ENCODE measurements around the gene TBK1. TPM values are rescaled to one million over a fixed set of nuclear protein-coding genes. Genes with fewer than 3 reads are reported as not detected.

TBK1 gene
- total RNA-seq (63.3 TPM), polyA plus RNA-seq (14.1 TPM)

DNA sequence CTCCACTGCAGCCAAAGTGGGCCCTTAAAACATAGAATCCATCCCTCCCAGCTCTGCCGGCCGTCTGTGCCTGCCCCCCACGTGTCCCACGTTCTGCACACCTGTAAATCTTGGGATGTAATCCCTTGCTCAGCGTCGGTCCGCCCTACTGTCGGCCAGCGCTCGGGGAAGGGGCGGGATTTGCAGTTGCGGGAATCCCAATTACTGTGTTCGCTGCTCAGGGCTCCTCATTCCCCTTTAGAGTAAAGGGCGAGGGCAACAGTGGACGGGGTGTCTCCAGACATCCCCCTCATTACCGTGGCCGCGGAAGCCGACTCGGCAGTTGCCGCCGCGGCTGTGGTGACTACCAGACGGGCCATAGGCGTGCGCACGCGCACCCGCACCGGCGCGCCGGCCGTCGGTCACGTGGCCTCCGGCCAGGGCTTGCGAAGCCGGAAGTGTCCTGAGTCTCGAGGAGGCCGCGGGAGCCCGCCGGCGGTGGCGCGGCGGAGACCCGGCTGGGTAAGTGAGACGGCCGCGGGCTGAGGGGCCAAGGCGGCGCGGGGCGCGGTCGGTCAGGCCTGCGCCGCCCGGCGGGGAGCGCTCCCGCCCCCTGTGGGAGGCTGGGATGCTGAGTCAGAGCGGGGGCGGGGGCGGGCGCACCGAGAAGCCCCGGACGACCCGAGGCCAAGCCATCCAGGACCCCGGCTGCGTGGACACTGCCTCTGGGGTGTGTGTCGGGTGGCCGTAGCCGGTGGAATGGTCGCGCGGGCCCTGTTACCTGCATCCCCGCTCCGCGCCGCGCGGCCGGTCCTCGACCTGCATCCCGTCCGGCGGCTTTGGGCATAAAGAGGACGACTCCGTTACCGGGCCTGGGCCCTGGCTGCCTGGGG lies at the start of gene TBK1:
TBK1 (plus strand) TSS at position 434 of the 872 bp plus-strand sequence. CDS start 3,751 bp downstream, outside the sequence.
- Histone ChIP-seq H3K27ac (ENCODE audit: low read depth) (peak within 1 kb of the TSS; percentile 97), H3K4me1 (ENCODE audit: insufficient read depth) (no peaks in the 10 kb centered on the region), H3K4me3 (ENCODE audit: low read depth, low read length) (peak within 1 kb of the TSS; percentile 93), H3K36me3 (ENCODE audit: insufficient read depth) (no peaks in the 10 kb centered on the region)
- WGBS, result under 1% methylated on average over 94 of the region's 94 CpGs
- peak; percentile 20 for DNase-seq (ENCODE audit: extremely low spot score)

DNA sequence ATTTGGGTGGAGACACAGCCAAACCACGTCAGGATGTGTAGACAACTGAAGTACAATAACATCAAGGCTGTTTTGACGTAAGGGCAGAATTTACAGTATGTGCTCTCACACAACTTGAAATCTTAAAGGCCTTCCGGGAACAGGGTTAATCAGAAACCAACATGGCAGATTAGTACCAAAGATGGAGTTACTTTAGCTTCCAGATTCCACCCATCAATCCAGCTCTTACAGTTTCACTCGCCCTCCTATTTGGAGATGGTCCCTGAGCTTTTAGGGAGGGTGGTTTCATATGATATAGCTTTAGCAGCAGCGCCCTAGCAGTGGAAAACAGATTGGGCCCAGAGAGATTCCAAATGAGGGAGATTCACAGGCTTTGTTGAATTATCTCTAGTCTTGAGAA lies 49.7 kb upstream of the TBK1 start:
- 89% methylated on average over 5 of the region's 5 CpGs for WGBS
- no peak for DNase-seq (ENCODE audit: extremely low spot score)
- H3K4me3 ChIP-seq (ENCODE audit: low read depth, low read length), result no peak overlapping the region
- H3K4me1 ChIP-seq (ENCODE audit: insufficient read depth), result no peaks in the 10 kb centered on the region
- H3K27ac ChIP-seq (ENCODE audit: low read depth), result no peak overlapping the region
- no peaks in the 10 kb centered on the region for H3K36me3 ChIP-seq (ENCODE audit: insufficient read depth)

- 12% methylated on average over 60 of the region's 60 CpGs for WGBS
- Histone ChIP-seq H3K4me1 (ENCODE audit: insufficient read depth) (no peaks in the 10 kb centered on the region), H3K36me3 (ENCODE audit: insufficient read depth) (no peaks in the 10 kb centered on the region), H3K4me3 (ENCODE audit: low read depth, low read length) (peak within 1 kb of the TSS; percentile 69), H3K27ac (ENCODE audit: low read depth) (peak within 1 kb of the TSS; percentile 92)
- DNase-seq (ENCODE audit: extremely low spot score), result peak; percentile 80
Measured at GRCh38 chr12:64403707-64404469, 48.0 kb upstream of the TBK1 start, which contains the start of gene XPOT. Gene XPOT, plus strand, starts transcription at chr12:64404392. Its CDS starts 5,644 bp downstream, at chr12:64410036.

- WGBS, result under 1% methylated on average over 78 of the region's 78 CpGs
- Histone ChIP-seq H3K4me3 (ENCODE audit: low read depth, low read length) (peak overlapping the region; percentile 69), H3K36me3 (ENCODE audit: insufficient read depth) (no peaks in the 10 kb centered on the region), H3K4me1 (ENCODE audit: insufficient read depth) (no peaks in the 10 kb centered on the region), H3K27ac (ENCODE audit: low read depth) (peak overlapping the region; percentile 92)
- DNase-seq (ENCODE audit: extremely low spot score), result no peak
Measured at GRCh38 chr12:64404470-64405256, 47.3 kb upstream of the TBK1 start.

- H3K4me3 ChIP-seq (ENCODE audit: low read depth, low read length), result no peak overlapping the region
- no peak for DNase-seq (ENCODE audit: extremely low spot score)
- 87% methylated on average over 9 of the region's 9 CpGs for WGBS
- H3K27ac ChIP-seq (ENCODE audit: low read depth), result no peak overlapping the region
- H3K36me3 ChIP-seq (ENCODE audit: insufficient read depth), result no peaks in the 10 kb centered on the region
- no peaks in the 10 kb centered on the region for H3K4me1 ChIP-seq (ENCODE audit: insufficient read depth)
Measured at GRCh38 chr12:64407342-64408223, 44.3 kb upstream of the TBK1 start.

GRCh38 chr12:64411427-64411826 lies 40.5 kb upstream of the TBK1 start:
- H3K4me1 ChIP-seq (ENCODE audit: insufficient read depth), result no peaks in the 10 kb centered on the region
- H3K4me3 ChIP-seq (ENCODE audit: low read depth, low read length), result no peak overlapping the region
- DNase-seq (ENCODE audit: extremely low spot score), result no peak
- no peak overlapping the region for H3K27ac ChIP-seq (ENCODE audit: low read depth)
- 88% methylated on average over 2 of the region's 2 CpGs for WGBS
- H3K36me3 ChIP-seq (ENCODE audit: insufficient read depth), result peaks cover 3% of the 10 kb centered on the region

- peaks cover 3% of the 10 kb centered on the region for H3K36me3 ChIP-seq (ENCODE audit: insufficient read depth)
Measured at GRCh38 chr12:64412459-64412858, 39.5 kb upstream of the TBK1 start.

GRCh38 chr12:64413884-64414283 lies 38.0 kb upstream of the TBK1 start:
- Histone ChIP-seq H3K36me3 (ENCODE audit: insufficient read depth) (peaks cover 5% of the 10 kb centered on the region), H3K27ac (ENCODE audit: low read depth) (no peak overlapping the region), H3K4me1 (ENCODE audit: insufficient read depth) (no peaks in the 10 kb centered on the region), H3K4me3 (ENCODE audit: low read depth, low read length) (no peak overlapping the region)
- WGBS, result 87% methylated on average over 2 of the region's 2 CpGs
- no peak for DNase-seq (ENCODE audit: extremely low spot score)

More at GRCh38 chr12:64412459-64412858, 39.5 kb upstream of the TBK1 start:
- WGBS, result 89% methylated on average over 2 of the region's 2 CpGs
- Histone ChIP-seq H3K4me3 (ENCODE audit: low read depth, low read length) (no peak overlapping the region), H3K4me1 (ENCODE audit: insufficient read depth) (no peaks in the 10 kb centered on the region), H3K27ac (ENCODE audit: low read depth) (no peak overlapping the region)
- DNase-seq (ENCODE audit: extremely low spot score), result no peak

DNA sequence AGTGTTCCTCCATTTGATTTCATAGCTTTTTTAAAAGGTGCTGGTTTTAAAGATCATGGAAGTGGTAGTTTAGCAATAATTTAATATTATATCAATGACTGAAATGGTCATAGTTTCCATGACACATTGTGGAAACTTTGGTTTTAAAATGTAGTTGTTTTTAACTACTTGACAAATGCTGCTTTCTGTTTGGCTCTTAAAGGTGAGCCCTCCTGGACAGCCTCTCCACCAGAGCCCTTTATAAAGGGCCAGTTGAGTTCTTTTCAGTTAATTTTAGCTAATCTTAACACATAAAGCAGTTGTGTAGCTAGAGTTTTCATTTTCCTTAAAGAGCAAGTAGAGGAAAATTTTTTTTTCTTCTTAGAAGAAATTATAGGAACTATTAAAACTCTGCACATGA lies 33.7 kb upstream of the TBK1 start:
- Histone ChIP-seq H3K4me3 (ENCODE audit: low read depth, low read length) (no peak overlapping the region), H3K4me1 (ENCODE audit: insufficient read depth) (no peaks in the 10 kb centered on the region), H3K27ac (ENCODE audit: low read depth) (no peak overlapping the region), H3K36me3 (ENCODE audit: insufficient read depth) (peaks cover 5% of the 10 kb centered on the region)
- DNase-seq (ENCODE audit: extremely low spot score), result no peak

DNA sequence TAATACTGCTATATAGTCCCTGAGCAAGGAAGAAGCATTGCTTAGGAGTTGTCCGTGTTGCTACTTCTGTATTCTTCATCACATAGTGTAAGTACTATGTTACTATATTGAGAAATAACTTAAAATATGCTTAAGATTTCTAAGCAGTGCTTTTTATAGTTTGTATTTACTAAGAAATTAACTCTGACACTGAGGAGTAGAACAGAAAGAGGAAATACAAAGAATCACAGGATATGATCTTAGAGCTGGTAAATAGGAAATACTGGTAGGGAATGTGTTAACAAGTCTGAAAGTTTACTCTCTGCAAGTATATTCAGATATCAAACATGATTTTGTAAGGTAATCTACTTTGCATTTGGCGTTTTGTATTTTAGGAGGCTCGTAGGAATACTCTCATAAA lies 32.2 kb upstream of the TBK1 start:
- DNase-seq (ENCODE audit: extremely low spot score), result no peak
- peaks cover 2% of the 10 kb centered on the region for H3K36me3 ChIP-seq (ENCODE audit: insufficient read depth)
- no peak overlapping the region for H3K4me3 ChIP-seq (ENCODE audit: low read depth, low read length)
- H3K27ac ChIP-seq (ENCODE audit: low read depth), result no peak overlapping the region
- 70% methylated on average over 3 of the region's 3 CpGs for WGBS
- no peaks in the 10 kb centered on the region for H3K4me1 ChIP-seq (ENCODE audit: insufficient read depth)

DNA sequence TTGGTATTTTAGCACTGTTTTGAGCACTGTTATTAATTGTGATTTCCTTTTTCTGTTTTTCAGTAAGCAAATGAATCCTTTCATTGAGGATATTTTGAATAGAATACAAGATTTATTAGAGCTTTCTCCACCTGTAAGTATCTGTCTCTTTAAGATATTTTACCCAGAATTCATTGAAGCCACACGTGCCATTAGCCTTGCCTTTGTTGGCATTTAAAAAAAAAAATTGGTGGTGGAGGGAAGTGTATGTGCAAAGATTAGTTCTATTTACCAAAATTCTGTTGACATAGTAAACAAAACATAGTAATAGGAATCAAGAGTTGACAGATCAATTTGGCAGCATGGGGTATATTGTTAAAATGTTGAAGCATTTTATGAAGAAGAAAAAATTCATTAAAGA lies 23.9 kb upstream of the TBK1 start:
- Histone ChIP-seq H3K4me3 (ENCODE audit: low read depth, low read length) (no peak overlapping the region), H3K36me3 (ENCODE audit: insufficient read depth) (peaks cover 8% of the 10 kb centered on the region), H3K4me1 (ENCODE audit: insufficient read depth) (no peaks in the 10 kb centered on the region), H3K27ac (ENCODE audit: low read depth) (no peak overlapping the region)
- no peak for DNase-seq (ENCODE audit: extremely low spot score)
- 30% methylated on average over 1 of the region's 1 CpG for WGBS

DNA sequence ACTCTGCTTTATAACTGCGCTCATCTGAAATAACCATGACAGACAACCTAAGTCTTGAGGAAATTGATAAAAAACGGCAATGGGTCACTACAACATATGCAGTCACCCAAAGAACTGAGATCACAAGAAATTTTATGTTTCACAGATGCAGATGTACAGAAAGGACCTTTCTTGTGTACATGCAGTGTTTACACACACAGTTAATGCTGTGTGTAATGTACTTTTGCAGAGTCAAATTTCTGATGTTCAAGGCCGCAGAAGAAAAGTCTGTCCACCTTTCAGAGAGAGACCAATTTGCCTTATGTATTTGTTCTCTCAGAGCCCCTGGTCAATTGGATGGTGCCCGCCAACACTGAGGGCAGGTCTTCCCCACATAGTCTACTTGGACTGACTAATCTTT lies 23.0 kb upstream of the TBK1 start:
- Histone ChIP-seq H3K27ac (ENCODE audit: low read depth) (no peak overlapping the region), H3K36me3 (ENCODE audit: insufficient read depth) (peaks cover 8% of the 10 kb centered on the region), H3K4me1 (ENCODE audit: insufficient read depth) (no peaks in the 10 kb centered on the region), H3K4me3 (ENCODE audit: low read depth, low read length) (no peak overlapping the region)
- 92% methylated on average over 4 of the region's 4 CpGs for WGBS
- no peak for DNase-seq (ENCODE audit: extremely low spot score)

Measured in urinary bladder (tissue), 4 donors.